ENCODE results near the gene ZBTB32.

- TF ChIP-seq POLR2AphosphoS5 (IDR thresholded peaks at IDR 0.05; ENCODE audit: borderline replicate concordance, low read depth, low read length) (no peak), EZH2 (IDR thresholded peaks at IDR 0.05) (no peak)
Observed at GRCh38 chr19:35669566-35669965, 34.8 kb upstream of the ZBTB32 start.
